Neural progenitor cell (in vitro differentiated cells): ENCODE results near the gene RBFOX1.

Source experiments
- CTCF ChIP-seq: fragments of 200-600 bp; sonication (generic); IDR thresholded peaks from 2 replicates; pipeline ENCODE4 v1.5.1; 2017; ENCODE audit warnings: antibody characterized with exemption, mild to moderate bottlenecking
- EZH2 ChIP-seq: fragments of 200-600 bp; sonication (generic); IDR thresholded peaks from 2 replicates; pipeline ENCODE4 v1.6.1; 2017; ENCODE audit warnings: antibody characterized with exemption, mild to moderate bottlenecking, moderate library complexity
- EZH2phosphoT487 ChIP-seq: fragments of 200-600 bp; sonication (generic); IDR thresholded peaks from 2 replicates; pipeline ENCODE4 v1.6.1; 2017; ENCODE audit warnings: antibody characterized with exemption

- TF ChIP-seq CTCF: no peak
- no peak for TF ChIP-seq EZH2
- TF ChIP-seq EZH2phosphoT487: no peak
These were observed 281.6 kb downstream of the RBFOX1 start for GRCh38 chr16:7614021-7614795.
